DOHH2 (cell line): ENCODE data around the gene CSPG5.

Experiments
- H3F3A ChIP-seq: fragments of 200-600 bp; sonication (generic), shearing (Covaris generic); 2 replicates; pipeline ENCODE4 v1.6.0; 2016; ENCODE audit warnings: antibody characterized with exemption, mild to moderate bottlenecking; ENCODE audit not compliant: control insufficient read depth, insufficient read depth
- H3K27ac ChIP-seq: fragments of 200-600 bp; sonication (generic); 2 replicates; pipeline ENCODE4 v1.5.1; 2014; ENCODE audit warnings: low read depth, mild to moderate bottlenecking, low read length, moderate library complexity
- H3K27me3 ChIP-seq: fragments of 200-600 bp; sonication (generic); 2 replicates; pipeline ENCODE4 v1.6.1; 2014; ENCODE audit warnings: mild to moderate bottlenecking, low read length, mixed read lengths; ENCODE audit not compliant: control insufficient read depth
- H3K36me3 ChIP-seq: fragments of 200-600 bp; sonication (generic); 2 replicates; pipeline ENCODE4 v1.6.1; 2014; ENCODE audit warnings: mild to moderate bottlenecking, low read length, moderate library complexity, mixed read lengths; ENCODE audit not compliant: control insufficient read depth
- H3K4me1 ChIP-seq: fragments of 200-600 bp; sonication (generic); 2 replicates; pipeline ENCODE4 v1.6.1; 2014; ENCODE audit warnings: mild to moderate bottlenecking, low read length, mixed read lengths; ENCODE audit not compliant: control insufficient read depth
- H3K4me2 ChIP-seq: fragments of 200-600 bp; sonication (generic); 2 replicates; pipeline ENCODE4 v1.6.0; 2014; ENCODE audit warnings: mild to moderate bottlenecking, low read length, moderate library complexity
- H3K4me3 ChIP-seq: fragments of 200-600 bp; sonication (generic); 2 replicates; pipeline ENCODE4 v1.5.1; 2014; ENCODE audit warnings: mild to moderate bottlenecking, low read length, mixed read lengths
- H3K79me2 ChIP-seq: fragments of 200-600 bp; sonication (generic); 2 replicates; pipeline ENCODE4 v1.6.1; 2014; ENCODE audit warnings: mild to moderate bottlenecking, low read length, mixed read lengths; ENCODE audit not compliant: control insufficient read depth
- H3K9me2 ChIP-seq: fragments of 200-600 bp; sonication (generic); replicated peaks from 2 replicates; pipeline ENCODE4 v1.6.1; 2014; ENCODE audit warnings: mild to moderate bottlenecking, low read length, mixed read lengths; ENCODE audit not compliant: control insufficient read depth
- H3K9me3 ChIP-seq: fragments of 200-600 bp; sonication (generic); 2 replicates; pipeline ENCODE4 v1.6.1; 2014; ENCODE audit warnings: antibody characterized with exemption, low read length, mixed read lengths; ENCODE audit not compliant: control insufficient read depth, insufficient read depth
- H4K20me1 ChIP-seq: fragments of 200-600 bp; sonication (generic); 2 replicates; pipeline ENCODE4 v1.6.0; 2014; ENCODE audit warnings: low read depth, mild to moderate bottlenecking, antibody characterized with exemption, low read length, moderate library complexity; ENCODE audit not compliant: control insufficient read depth, insufficient read depth
- CTCF ChIP-seq: fragments of 200-600 bp; sonication (generic); IDR thresholded peaks from one replicate; pipeline ENCODE4 v1.5.1; 2014; ENCODE audit warnings: antibody characterized with exemption, mild to moderate bottlenecking, low read depth, low read length; ENCODE audit not compliant: poor library complexity, severe bottlenecking
- EZH2phosphoT487 ChIP-seq: fragments of 200-600 bp; sonication (generic); IDR thresholded peaks from 2 replicates; pipeline ENCODE4 v1.6.1; 2017; ENCODE audit warnings: borderline replicate concordance, mild to moderate bottlenecking, antibody characterized with exemption, low read length, moderate library complexity, mixed read lengths

The CSPG5 gene

DNA sequence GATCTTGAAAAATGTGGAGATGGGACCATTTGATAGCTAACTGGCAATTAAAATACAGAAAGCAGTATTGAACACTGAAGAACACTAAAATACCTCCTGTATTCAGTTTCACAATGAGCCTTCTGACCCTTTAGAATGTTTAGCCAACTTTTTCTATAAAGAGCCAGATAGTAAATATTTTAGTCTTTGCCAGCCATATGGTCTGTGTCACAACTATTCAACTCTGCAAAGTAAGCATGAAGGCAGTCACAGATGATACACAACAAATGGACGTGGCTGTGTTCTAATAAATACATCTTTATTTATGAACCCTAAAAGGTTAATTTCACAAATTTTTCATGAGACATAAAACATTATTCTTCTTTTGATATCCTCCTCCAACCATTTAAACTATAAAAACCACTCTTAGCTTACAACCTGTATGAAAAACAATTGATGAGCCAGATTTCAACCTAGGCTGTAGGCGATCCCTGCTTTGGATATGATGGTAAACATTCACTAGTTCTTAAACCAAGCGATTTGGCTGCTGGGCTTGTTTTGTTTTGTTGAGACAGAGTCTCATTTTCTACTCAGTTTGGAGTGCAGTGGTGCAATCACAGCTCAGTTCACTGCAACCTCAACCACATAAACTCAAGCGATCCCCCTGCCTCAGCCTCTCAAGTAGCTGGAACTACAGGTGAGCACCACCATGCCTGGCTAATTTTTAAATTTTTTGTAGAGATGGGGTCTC is 13.6 kb upstream of the CSPG5 start:
- H3F3A ChIP-seq: no peaks in the 10 kb centered on the region
- H4K20me1 ChIP-seq: no peaks in the 10 kb centered on the region
- no peak overlapping the region for H3K4me3 ChIP-seq
- TF ChIP-seq CTCF: no peak
- TF ChIP-seq EZH2phosphoT487: no peak
- H3K79me2 ChIP-seq: no peaks in the 10 kb centered on the region
- H3K27me3 ChIP-seq: no peaks in the 10 kb centered on the region
- no peak overlapping the region for H3K27ac ChIP-seq
- no peaks in the 10 kb centered on the region for H3K9me3 ChIP-seq
- H3K4me1 ChIP-seq: no peaks in the 10 kb centered on the region
- H3K4me2 ChIP-seq: no peak overlapping the region
- no peaks in the 10 kb centered on the region for H3K9me2 ChIP-seq
- peaks cover 69% of the 10 kb centered on the region for H3K36me3 ChIP-seq

GRCh38 chr3:47590216-47590615 is 11.6 kb upstream of the CSPG5 start:
- Histone ChIP-seq H3K4me1 (no peaks in the 10 kb centered on the region), H3K9me3 (no peaks in the 10 kb centered on the region), H3K27ac (no peak overlapping the region), H3K79me2 (no peaks in the 10 kb centered on the region), H4K20me1 (no peaks in the 10 kb centered on the region), H3K4me2 (no peak overlapping the region), H3K27me3 (no peaks in the 10 kb centered on the region), H3K36me3 (peaks cover 86% of the 10 kb centered on the region), H3K9me2 (no peaks in the 10 kb centered on the region), H3F3A (0 out of 2 replicates have a peak, but pooled peaks cover 4% of the 10 kb centered on the region), H3K4me3 (no peak overlapping the region)
- no peak for TF ChIP-seq CTCF
- no peak for TF ChIP-seq EZH2phosphoT487

- H3F3A ChIP-seq: peaks cover 5% of the 10 kb centered on the region
- no peaks in the 10 kb centered on the region for H3K9me3 ChIP-seq
- H3K4me3 ChIP-seq: no peak overlapping the region
- H3K36me3 ChIP-seq: peaks cover 75% of the 10 kb centered on the region
- peaks cover 2% of the 10 kb centered on the region; the same call in 1 of the 2 replicates for H4K20me1 ChIP-seq
- TF ChIP-seq EZH2phosphoT487: no peak
- no peak for TF ChIP-seq CTCF
- H3K27ac ChIP-seq: no peak overlapping the region
- H3K27me3 ChIP-seq: no peaks in the 10 kb centered on the region
- H3K4me2 ChIP-seq: no peak overlapping the region
- no peaks in the 10 kb centered on the region for H3K9me2 ChIP-seq
- no peaks in the 10 kb centered on the region for H3K4me1 ChIP-seq
- H3K79me2 ChIP-seq: no peaks in the 10 kb centered on the region
Measured at GRCh38 chr3:47588587-47588986, 9.9 kb upstream of the CSPG5 start.
